H1 (cell line): Measurements from ENCODE around the gene WDR91. TPM values are rescaled to one million over a fixed set of nuclear protein-coding genes. Genes with fewer than 3 reads are reported as not detected.

ENCODE experiments used
- CTCF ChIA-PET: fragments of 300-600 bp; sonication (Branson Sonifier 250); formaldehyde crosslinking; loops from one replicate; lab custom pipeline; 2021; ENCODE audit not compliant: partially characterized antibody; lab: Charles Lee
- POLR2A ChIA-PET: fragments of 300-600 bp; sonication (Branson Sonifier 250); formaldehyde crosslinking; loops from one replicate; lab custom pipeline; 2021; ENCODE audit warnings: inconsistent platforms; ENCODE audit not compliant: partially characterized antibody; lab: Charles Lee
- DNase-seq, 2 experiments: peaks; one replicate each; pipeline versions ENCODE4 v3.0.0 to v3.0.0-alpha.2; 2010 to 2022; ENCODE audit warnings: low spot score in 2 of 2, low read depth in 1 of 2, mixed read lengths in 1 of 2
- FAIRE-seq: peaks from 2 replicates; lab custom pipeline; 2011; peaks lifted over from hg19 to GRCh38; lab: Jason Lieb, UNC
- H2AFZ ChIP-seq: 2 replicates; pipeline ENCODE4 v1.8.1; 2012; ENCODE audit warnings: low read length, inconsistent platforms
- H2AK5ac ChIP-seq: 2 replicates; pipeline ENCODE4 v1.6.1; 2013; ENCODE audit warnings: low read depth, low read length
- H2BK120ac ChIP-seq: replicated peaks from 2 replicates; pipeline ENCODE3; 2013; ENCODE audit warnings: low read depth, low read length, inconsistent platforms
- H2BK12ac ChIP-seq: 2 replicates; pipeline ENCODE4 v1.6.1; 2013; ENCODE audit warnings: low read depth, low read length
- H2BK15ac ChIP-seq: 2 replicates; pipeline ENCODE4 v1.6.1; 2013; ENCODE audit warnings: low read length
- H2BK20ac ChIP-seq: 2 replicates; pipeline ENCODE4 v1.6.1; 2013; ENCODE audit warnings: low read length
- H2BK5ac ChIP-seq: 2 replicates; pipeline ENCODE4 v1.6.1; 2013; ENCODE audit warnings: low read depth, low read length
- H3K14ac ChIP-seq: 2 replicates; pipeline ENCODE4 v1.6.1; 2013; ENCODE audit warnings: inconsistent platforms; ENCODE audit not compliant: insufficient read length
- H3K18ac ChIP-seq: 2 replicates; pipeline ENCODE4 v1.6.1; 2013; ENCODE audit warnings: low read length; ENCODE audit errors: extremely low read depth
- H3K23ac ChIP-seq: 2 replicates; pipeline ENCODE4 v1.6.1; 2013; ENCODE audit warnings: inconsistent platforms; ENCODE audit not compliant: insufficient read length
- H3K23me2 ChIP-seq: 2 replicates; pipeline ENCODE4 v1.6.1; 2013; ENCODE audit warnings: low read depth, low read length
- H3K27ac ChIP-seq: 2 replicates; pipeline ENCODE4 v1.6.1; 2011; ENCODE audit warnings: low read depth, low read length, inconsistent platforms
- H3K27me3 ChIP-seq, 4 experiments: replicated peaks in 1 of 4; 1 replicate in 1 of 4; 2 replicates in 3 of 4; pipeline versions ENCODE4 v1.6.1 to v1.8.1; 2011 to 2013; ENCODE audit warnings: low read length in 3 of 4, mild to moderate bottlenecking in 3 of 4, inconsistent platforms in 2 of 4, mixed read lengths in 2 of 4, moderate library complexity in 1 of 4; ENCODE audit not compliant: control insufficient read depth in 3 of 4, insufficient read depth in 3 of 4; ENCODE audit errors: extremely low read depth in 1 of 4
- H3K36me3 ChIP-seq, 4 experiments: 2 replicates each; pipeline versions ENCODE4 v1.6.1 to v1.8.1; 2011 to 2013; ENCODE audit warnings: mild to moderate bottlenecking in 4 of 4, low read length in 3 of 4, moderate library complexity in 2 of 4, control low read depth in 1 of 4, inconsistent platforms in 1 of 4; ENCODE audit not compliant: insufficient read depth in 4 of 4, control insufficient read depth in 2 of 4
- H3K4ac ChIP-seq: replicated peaks from 2 replicates; pipeline ENCODE3; 2013; ENCODE audit warnings: low read length, low read depth, mixed read lengths, inconsistent platforms; ENCODE audit not compliant: insufficient read length
- H3K4me1 ChIP-seq, 4 experiments: replicated peaks in 1 of 4; 1 replicate in 1 of 4; 2 replicates in 3 of 4; pipeline versions ENCODE4 v1.6.1 to v1.8.1; 2011 to 2013; ENCODE audit warnings: low read length in 3 of 4, inconsistent platforms in 2 of 4, mixed read lengths in 1 of 4; ENCODE audit not compliant: insufficient read depth in 4 of 4, control insufficient read depth in 3 of 4
- H3K4me2 ChIP-seq, 2 experiments: 2 replicates each; pipeline versions ENCODE4 v1.6.1 to v1.8.1; 2011 to 2013; ENCODE audit warnings: low read depth in 2 of 2, low read length in 2 of 2, control low read depth in 1 of 2, inconsistent platforms in 1 of 2, mild to moderate bottlenecking in 1 of 2; ENCODE audit not compliant: insufficient read depth in 1 of 2
- H3K4me3 ChIP-seq, 4 experiments: fragments of 200-600, 300-600 bp in 1 of 4; sonication (generic), shearing (Covaris generic), sonication (Bioruptor Twin) in 1 of 4; 2 replicates each; pipeline versions ENCODE4 v1.5.1 to v1.8.1; 2011 to 2016; ENCODE audit warnings: low read length in 4 of 4, low read depth in 3 of 4, control low read depth in 2 of 4, inconsistent platforms in 2 of 4, mild to moderate bottlenecking in 2 of 4, mixed read lengths in 1 of 4, moderate library complexity in 1 of 4; ENCODE audit not compliant: insufficient read depth in 2 of 4; ENCODE audit errors: extremely low read depth in 1 of 4
- H3K56ac ChIP-seq: replicated peaks from 2 replicates; pipeline ENCODE3; 2013; ENCODE audit warnings: low read depth, mild to moderate bottlenecking, mixed read lengths, low read length, inconsistent platforms; ENCODE audit not compliant: insufficient read length
- H3K79me1 ChIP-seq: 2 replicates; pipeline ENCODE4 v1.6.1; 2013; ENCODE audit warnings: low read depth, low read length, control low read depth
- H3K79me2 ChIP-seq, 2 experiments: 2 replicates each; pipeline versions ENCODE4 v1.6.1 to v1.8.1; 2012 to 2013; ENCODE audit warnings: low read length in 2 of 2, mild to moderate bottlenecking in 2 of 2, inconsistent platforms in 1 of 2; ENCODE audit not compliant: insufficient read depth in 2 of 2, control insufficient read depth in 1 of 2
- H3K9ac ChIP-seq, 4 experiments: replicated peaks in 1 of 4; 1 replicate in 1 of 4; 2 replicates in 3 of 4; pipeline versions ENCODE4 v1.6.1 to v1.8.1; 2011 to 2013; ENCODE audit warnings: low read depth in 3 of 4, low read length in 3 of 4, control low read depth in 2 of 4, mild to moderate bottlenecking in 2 of 4, moderate library complexity in 2 of 4, inconsistent platforms in 1 of 4; ENCODE audit errors: extremely low read depth in 1 of 4
- H3K9me3 ChIP-seq, 2 experiments: 2 replicates each; pipeline versions ENCODE4 v1.6.1 to v1.8.1; 2012 to 2013; ENCODE audit warnings: mild to moderate bottlenecking in 2 of 2, moderate library complexity in 2 of 2, control low read depth in 1 of 2, inconsistent platforms in 1 of 2, low read depth in 1 of 2, low read length in 1 of 2, mixed read lengths in 1 of 2; ENCODE audit not compliant: insufficient read depth in 2 of 2
- H4K20me1 ChIP-seq, 2 experiments: replicated peaks in 1 of 2; 2 replicates each; pipeline versions ENCODE3 to v1.8.1; 2011 to 2013; ENCODE audit warnings: inconsistent platforms in 2 of 2, low read length in 2 of 2, mild to moderate bottlenecking in 1 of 2; ENCODE audit not compliant: insufficient read depth in 2 of 2, control insufficient read depth in 1 of 2
- H4K5ac ChIP-seq: 2 replicates; pipeline ENCODE4 v1.6.1; 2013; ENCODE audit warnings: low read length, low read depth, mixed read lengths, inconsistent platforms; ENCODE audit not compliant: insufficient read length
- H4K8ac ChIP-seq: 2 replicates; pipeline ENCODE4 v1.8.0; 2013; ENCODE audit warnings: mild to moderate bottlenecking, moderate library complexity, low read length, inconsistent platforms; ENCODE audit not compliant: insufficient read depth; ENCODE audit errors: extremely low read depth
- H4K91ac ChIP-seq: replicated peaks from 2 replicates; pipeline ENCODE3; 2013; ENCODE audit warnings: low read length, mixed read lengths, inconsistent platforms; ENCODE audit not compliant: insufficient read length
- HDAC6 ChIP-seq: IDR thresholded peaks from one replicate; pipeline ENCODE4 v1.7.1; 2012; ENCODE audit warnings: low read depth, mild to moderate bottlenecking, inconsistent platforms, low read length, moderate library complexity
- RNF2 ChIP-seq: fragments of 200-900, 300-1000 bp; sonication (generic); IDR thresholded peaks from 2 replicates; pipeline ENCODE4 v1.7.1; 2016; ENCODE audit warnings: borderline replicate concordance, low read depth, mild to moderate bottlenecking, antibody characterized with exemption, low read length; ENCODE audit not compliant: poor library complexity, severe bottlenecking; ENCODE audit errors: missing control alignments
- WGBS, 2 experiments: shearing (Covaris generic) in 1 of 2; methylation state at CpG; one replicate each; pipeline versions ENCODE4 v1.1.6 to v1.1.7; 2013 to 2015; ENCODE audit warnings: low lambda C conversion rate in 2 of 2, mixed read lengths in 2 of 2, inconsistent platforms in 1 of 2, low coverage in 1 of 2, missing lambda C conversion rate in 1 of 2; ENCODE audit not compliant: insufficient replicate concordance in 2 of 2, insufficient coverage in 1 of 2, insufficient read length in 1 of 2; ENCODE audit errors: extremely low coverage in 1 of 2, missing lambda C conversion rate in 1 of 2; 5-methylcytosine and 5-hydroxymethylcytosine counted together
- polyA plus RNA-seq, 7 experiments: library from polyadenylated mRNA; depleted of rRNA in 3 of 7; stranded (reverse) in 5 of 7; unstranded in 2 of 7; fragments of >200 nt in 5 of 7; fragments of 200-250 nt in 2 of 7; gene quantifications; 1 replicate in 5 of 7; 2 replicates in 1 of 7; 4 replicates in 1 of 7; pipeline versions ENCODE4 v1.2.1 to v1.2.3, GENCODE V29; 2011 to 2013; ENCODE audit warnings: missing spikeins in 2 of 7, mixed read lengths in 2 of 7
- total RNA-seq: library from RNA; stranded (reverse); fragmentation: NEBNext Ultra II Directional; extraction: Animal tissue kit (Norgen Biotek cat#: 25700); gene quantifications from 2 replicates; pipeline ENCODE4 v1.2.1, GENCODE V29; 2021

The WDR91 gene
- total and polyA plus RNA-seq, 2 of the 8 experiments (the other 6 are each of a cell fraction or from before 2014, with no cell fraction given): 8.2 to 14.7 TPM

- no peak overlapping the region for H2AFZ ChIP-seq
- TF ChIP-seq RNF2 (no peak), HDAC6 (no peak)
Observed at GRCh38 chr7:135236727-135237126, 25.4 kb upstream of the WDR91 start.

More at GRCh38 chr7:135236727-135237126, 25.4 kb upstream of the WDR91 start:
- no peak overlapping the region for H4K5ac ChIP-seq
- no peak overlapping the region for H2BK12ac ChIP-seq
- H2AK5ac ChIP-seq: no peak overlapping the region
- H3K4me1 ChIP-seq: peaks cover 0 to 9% (median 1%) of the 10 kb centered on the region in 4 experiments; a peak in 5 of 7 replicates
- DNase-seq: no peak
- CTCF ChIA-PET: interaction anchor here (0.7 to 2.2 kb wide), 7 partner anchors 8 to 301 kb away, joined by 3 to 10 read pairs (median 5); no protein-coding TSS in a partner anchor
- WGBS, 2 experiments: 88% methylated on average over 2 of the region's 2 CpGs; no CpG with 5 or more reads in 1 of the 2 experiments
- no peak for FAIRE-seq
- H3K9ac ChIP-seq: no peak overlapping the region
- H3K79me1 ChIP-seq: no peaks in the 10 kb centered on the region
- no peaks in the 10 kb centered on the region for H3K27me3 ChIP-seq
- H3K23me2 ChIP-seq: no peaks in the 10 kb centered on the region
- no peak overlapping the region for H4K91ac ChIP-seq
- POLR2A ChIA-PET: no interaction called here
- H3K36me3 ChIP-seq: no peaks in the 10 kb centered on the region
- H3K9me3 ChIP-seq: no peaks in the 10 kb centered on the region
- no peak overlapping the region for H2BK15ac ChIP-seq
- H3K79me2 ChIP-seq: no peaks in the 10 kb centered on the region
- H3K23ac ChIP-seq: no peak overlapping the region
- H3K18ac ChIP-seq: no peak overlapping the region
- H3K14ac ChIP-seq: no peak overlapping the region
- H2BK20ac ChIP-seq: no peak overlapping the region
- no peak overlapping the region for H3K4me2 ChIP-seq
- H2BK120ac ChIP-seq: no peak overlapping the region
- no peak overlapping the region for H3K27ac ChIP-seq
- H4K8ac ChIP-seq: no peak overlapping the region
- H3K4ac ChIP-seq: no peak overlapping the region
- H3K56ac ChIP-seq: no peak overlapping the region
- H3K4me3 ChIP-seq: no peak overlapping the region
- H4K20me1 ChIP-seq: no peaks in the 10 kb centered on the region
- H2BK5ac ChIP-seq: no peak overlapping the region
